Spleen (tissue), 11 donors: Measurements from ENCODE around the gene U2SURP. TPM values are rescaled to one million over a fixed set of nuclear protein-coding genes. Genes with fewer than 3 reads are reported as not detected.

Experiments used
- DNase-seq: peaks from one replicate; pipeline ENCODE4 v3.0.0-alpha.2; 2020
- H3K27ac ChIP-seq, 8 donors: fragments of 200-600 bp; sonication (generic) in 7 of 8; 1 replicate in 4 of 8; 2 replicates in 4 of 8; pipeline versions ENCODE4 v1.5.0 to v1.8.0; 2016 to 2021; ENCODE audit warnings: inconsistent platforms in 4 of 8, mild to moderate bottlenecking in 4 of 8, moderate library complexity in 1 of 8
- H3K27me3 ChIP-seq, 7 donors: fragments of 200-600 bp; sonication (generic) in 6 of 7; replicated peaks in 1 of 7; 1 replicate in 4 of 7; 2 replicates in 3 of 7; pipeline versions ENCODE4 v1.5.0 to v1.8.0; 2016 to 2021; ENCODE audit warnings: inconsistent platforms in 3 of 7, mild to moderate bottlenecking in 1 of 7
- H3K36me3 ChIP-seq, 6 donors: fragments of 200-600 bp; sonication (generic) in 5 of 6; 1 replicate in 4 of 6; 2 replicates in 2 of 6; pipeline versions ENCODE4 v1.5.0 to v1.8.0; 2016 to 2021; ENCODE audit warnings: inconsistent platforms in 2 of 6
- H3K4me1 ChIP-seq, 6 donors: fragments of 200-600 bp; sonication (generic) in 5 of 6; 1 replicate in 3 of 6; 2 replicates in 3 of 6; pipeline versions ENCODE4 v1.5.0 to v1.8.0; 2016 to 2021; ENCODE audit warnings: inconsistent platforms in 3 of 6
- H3K4me3 ChIP-seq, 8 donors: fragments of 200-600 bp; sonication (generic) in 7 of 8; 1 replicate in 4 of 8; 2 replicates in 4 of 8; pipeline versions ENCODE4 v1.5.0 to v1.8.0; 2016 to 2021; ENCODE audit warnings: inconsistent platforms in 4 of 8, mild to moderate bottlenecking in 4 of 8, moderate library complexity in 2 of 8
- H3K9me3 ChIP-seq, 8 donors: fragments of 200-600 bp; sonication (generic) in 7 of 8; 1 replicate in 4 of 8; 2 replicates in 4 of 8; pipeline versions ENCODE4 v1.5.0 to v1.8.0; 2016 to 2021; ENCODE audit warnings: inconsistent platforms in 4 of 8
- CTCF ChIP-seq, 11 experiments: fragments of 200-600 bp in 7 of 11; fragments of 450-650 bp in 4 of 11; sonication (generic) in 4 of 11; IDR thresholded peaks in 8 of 11; conservative IDR thresholded peaks in 3 of 11; 1 replicate in 7 of 11; 2 replicates in 4 of 11; pipeline versions ENCODE4 v1.4.0 to v1.8.0; 2016 to 2021; ENCODE audit warnings: antibody characterized with exemption in 11 of 11, inconsistent platforms in 4 of 11, mild to moderate bottlenecking in 1 of 11
- POLR2A ChIP-seq, 3 donors: fragments of 450-650 bp; IDR thresholded peaks; one replicate each; pipeline ENCODE4 v1.5.1; 2017; ENCODE audit warnings: antibody characterized with exemption in 3 of 3, mild to moderate bottlenecking in 1 of 3
- POLR2AphosphoS5 ChIP-seq, 3 donors: sonication (generic); formaldehyde crosslinking; IDR thresholded peaks; one replicate each; pipeline ENCODE4 v1.5.1; 2017; ENCODE audit warnings: antibody characterized with exemption in 3 of 3
- WGBS, 5 donors: extraction: QIAGEN DNeasy Blood & Tissue Kit in 3 of 5; methylation state at CpG; one replicate each; pipeline versions ENCODE4 v1.1.5 to v1.1.7; 2013 to 2018; 5-methylcytosine and 5-hydroxymethylcytosine counted together
- intact Hi-C: fragments of 100-400 bp; cut with DNase I; formaldehyde crosslinking; loops from one replicate; pipeline ENCODE4 v1.15.0; 2023; ENCODE audit warnings: low total_unique reads
- polyA plus RNA-seq, 3 donors: library from polyadenylated mRNA; stranded (reverse); fragments of 200-250 nt; gene quantifications; one replicate each; pipeline ENCODE4 v1.2.1, GENCODE V29; 2013
- total RNA-seq, 7 donors: library from RNA; depleted of rRNA in 3 of 7; stranded (reverse); fragments of >200 nt in 3 of 7; fragmentation: NEBNext Ultra II Directional in 4 of 7; extraction: Animal tissue kit (Norgen Biotek cat#: 25700) in 4 of 7; gene quantifications; one replicate each; pipeline versions ENCODE4 v1.1.0 to v1.2.1, GENCODE V29; 2016 to 2021
- donor health status: healthy with polysubstance abuse.
- donor health status: DM: no; HTN: no; CAD: no; lungs with moderate emphysema.
- donor health status: DM: no; HTN: no; CAD: no.
- donor health status: Bipolar disorder and iron deficiency.
- donor health status: healthy.
- donor health status: DM: no; HTN: no; CAD: no.
- donor health status: DM: yes; HTN: yes; CAD: no.

U2SURP gene
- total and polyA plus RNA-seq, 10 donors, result 29.7 to 130 (median 94.6) TPM

GRCh38 chr3:142998439-142998838 lies 2.9 kb upstream of the U2SURP start:
- DNase-seq, result no peak
- Histone ChIP-seq H3K27me3 (no peaks in the 10 kb centered on the region), H3K9me3 (no peaks in the 10 kb centered on the region), H3K36me3 (no peaks in the 10 kb centered on the region), H3K27ac (no peak overlapping the region), H3K4me1 (peaks cover 10 to 43% (median 32%) of the 10 kb centered on the region in 6 donors), H3K4me3 (no peak overlapping the region)
- WGBS, 5 donors, result 85 to 91% (median 88%) methylated on average over 3 of the region's 3 CpGs
- TF ChIP-seq CTCF (IDR thresholded peaks at IDR 0.05 in 8 of 11, conservative IDR thresholded peaks at IDR 0.05 in 3 of 11) (no peak), POLR2AphosphoS5 (IDR thresholded peaks at IDR 0.05) (no peak), POLR2A (IDR thresholded peaks at IDR 0.05) (no peak)
- intact Hi-C loops, result loop anchor here (5.0 kb wide), 1 partner anchor 416 kb away; no protein-coding TSS in a partner anchor

- peak overlapping the region in 2 of 8 donors; percentile 94 to 95 for H3K27ac ChIP-seq
- no peaks in the 10 kb centered on the region for H3K36me3 ChIP-seq
- intact Hi-C loops, result loop anchor here (5.0 kb wide), 1 partner anchor 418 kb away; no protein-coding TSS in a partner anchor
- H3K4me3 ChIP-seq, result peak overlapping the region in 2 of 8 donors; percentile 99
- H3K27me3 ChIP-seq, result no peaks in the 10 kb centered on the region
- WGBS, 5 donors, result 80 to 99% (median 88%) methylated on average over 4 of the region's 4 CpGs
- no peak for DNase-seq
- no peaks in the 10 kb centered on the region for H3K9me3 ChIP-seq
- H3K4me1 ChIP-seq, result peaks cover 18 to 43% (median 36%) of the 10 kb centered on the region in 6 donors
- TF ChIP-seq POLR2A (IDR thresholded peaks at IDR 0.05) (no peak), CTCF (IDR thresholded peaks at IDR 0.05 in 8 of 11, conservative IDR thresholded peaks at IDR 0.05 in 3 of 11) (no peak), POLR2AphosphoS5 (IDR thresholded peaks at IDR 0.05) (no peak)
Measured at GRCh38 chr3:142999881-143000280, 1.5 kb upstream of the U2SURP start.

- DNase-seq, result no peak
- H3K9me3 ChIP-seq, result no peaks in the 10 kb centered on the region
- peak overlapping the region; percentile 90 to 97 (median 94) for H3K27ac ChIP-seq
- H3K36me3 ChIP-seq, result no peaks in the 10 kb centered on the region
- no peaks in the 10 kb centered on the region for H3K27me3 ChIP-seq
- 43 to 49% (median 45%) methylated on average over 10 of the region's 10 CpGs for WGBS, 5 donors
- H3K4me1 ChIP-seq, result peaks cover 18 to 49% (median 42%) of the 10 kb centered on the region in 6 donors
- intact Hi-C loops, result no loop called here
- TF ChIP-seq POLR2AphosphoS5 (IDR thresholded peaks at IDR 0.05) (no peak), POLR2A (IDR thresholded peaks at IDR 0.05) (no peak), CTCF (IDR thresholded peaks at IDR 0.05 in 8 of 11, conservative IDR thresholded peaks at IDR 0.05 in 3 of 11) (no peak)
- H3K4me3 ChIP-seq, result peak overlapping the region; percentile 77 to 99 (median 98)
Measured at GRCh38 chr3:143000528-143000927, 842 bp upstream of the U2SURP start.

- DNase-seq, result peak; percentile 90
- H3K4me3 ChIP-seq, result peak overlapping the region; percentile 77 to 99 (median 98)
- H3K27me3 ChIP-seq, result no peaks in the 10 kb centered on the region
- no peaks in the 10 kb centered on the region for H3K36me3 ChIP-seq
- H3K27ac ChIP-seq, result peak overlapping the region; percentile 90 to 97 (median 94)
- TF ChIP-seq POLR2AphosphoS5 (IDR thresholded peaks at IDR 0.05) (no peak), POLR2A (IDR thresholded peaks at IDR 0.05) (peak in 1 of 3 donors; percentile 7)
- 0 to 8% (median 1%) methylated on average over 15 of the region's 15 CpGs for WGBS, 5 donors
- H3K9me3 ChIP-seq, result no peaks in the 10 kb centered on the region
- peaks cover 18 to 54% (median 47%) of the 10 kb centered on the region in 6 donors for H3K4me1 ChIP-seq
- intact Hi-C loops, result no loop called here
Measured at GRCh38 chr3:143001034-143001368, 369 bp upstream of the U2SURP start.
